WI38 (cell line): ENCODE results near the gene PLXNB2.
A peak's percentile ranks its signal among the peaks of the same experiment; 100 is the strongest.

Experiments
- H3K4me3 ChIP-seq: 2 replicates; pipeline ENCODE4 v1.5.1; 2011; ENCODE audit warnings: low read depth, mild to moderate bottlenecking, control low read depth, low read length
- TF ChIP-seq, protein P1 (sequence below): IDR thresholded peaks from 2 replicates; pipeline ENCODE4 v1.5.1; 2012; ENCODE audit warnings: low read depth, mild to moderate bottlenecking, control low read depth, low read length

The PLXNB2 gene

DNA sequence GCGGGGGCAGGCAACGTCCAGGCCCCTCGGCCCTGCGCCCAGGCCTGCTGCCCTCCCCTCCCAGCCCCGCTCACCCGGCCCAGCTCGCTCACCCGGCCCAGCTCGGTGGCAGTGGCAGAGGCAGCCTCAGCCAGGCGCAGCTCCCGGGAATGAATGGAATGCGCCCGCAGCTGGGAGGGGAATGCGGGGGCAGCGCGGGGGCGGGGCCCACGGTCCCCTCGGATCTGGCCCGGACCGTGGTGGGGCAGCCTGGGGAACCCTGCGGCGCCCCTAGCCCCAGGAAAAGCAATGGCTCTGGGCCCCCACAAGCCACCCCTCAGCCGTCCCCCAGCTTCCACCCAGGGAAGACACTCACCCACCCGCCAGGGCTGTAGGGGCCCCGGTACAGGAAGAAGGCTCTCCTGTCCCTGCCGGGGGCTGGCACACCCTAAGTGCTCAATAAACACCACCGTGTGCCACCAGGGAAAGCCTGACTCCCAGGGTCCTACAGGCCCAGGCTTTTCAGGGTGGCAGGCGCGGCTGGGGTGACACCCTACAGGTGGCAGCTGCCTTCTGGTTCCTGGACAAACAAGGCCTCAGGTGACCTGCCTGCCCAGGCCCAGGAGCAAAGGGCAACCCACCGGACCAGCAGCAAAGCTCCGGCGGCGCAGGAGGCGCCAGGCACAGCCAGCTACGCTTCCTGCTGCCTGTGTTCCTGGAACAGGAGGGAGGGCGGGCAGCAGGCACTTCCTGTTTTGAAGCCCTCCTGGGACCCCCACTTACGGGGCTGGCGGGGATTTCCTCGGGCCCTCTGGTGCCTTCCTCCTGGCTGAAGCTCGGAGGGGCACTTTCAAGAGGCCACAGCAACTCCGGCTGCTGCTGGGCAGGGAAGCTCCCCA lies 13.8 kb downstream of the PLXNB2 start:
- TF ChIP-seq, protein P1, sequence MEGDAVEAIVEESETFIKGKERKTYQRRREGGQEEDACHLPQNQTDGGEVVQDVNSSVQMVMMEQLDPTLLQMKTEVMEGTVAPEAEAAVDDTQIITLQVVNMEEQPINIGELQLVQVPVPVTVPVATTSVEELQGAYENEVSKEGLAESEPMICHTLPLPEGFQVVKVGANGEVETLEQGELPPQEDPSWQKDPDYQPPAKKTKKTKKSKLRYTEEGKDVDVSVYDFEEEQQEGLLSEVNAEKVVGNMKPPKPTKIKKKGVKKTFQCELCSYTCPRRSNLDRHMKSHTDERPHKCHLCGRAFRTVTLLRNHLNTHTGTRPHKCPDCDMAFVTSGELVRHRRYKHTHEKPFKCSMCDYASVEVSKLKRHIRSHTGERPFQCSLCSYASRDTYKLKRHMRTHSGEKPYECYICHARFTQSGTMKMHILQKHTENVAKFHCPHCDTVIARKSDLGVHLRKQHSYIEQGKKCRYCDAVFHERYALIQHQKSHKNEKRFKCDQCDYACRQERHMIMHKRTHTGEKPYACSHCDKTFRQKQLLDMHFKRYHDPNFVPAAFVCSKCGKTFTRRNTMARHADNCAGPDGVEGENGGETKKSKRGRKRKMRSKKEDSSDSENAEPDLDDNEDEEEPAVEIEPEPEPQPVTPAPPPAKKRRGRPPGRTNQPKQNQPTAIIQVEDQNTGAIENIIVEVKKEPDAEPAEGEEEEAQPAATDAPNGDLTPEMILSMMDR: no peak
- peak overlapping the region; percentile 44 for H3K4me3 ChIP-seq

- TF ChIP-seq, protein P1: no peak
- peak overlapping the region; percentile 44 for H3K4me3 ChIP-seq
Observed at GRCh38 chr22:50292643-50293440, 14.6 kb downstream of the PLXNB2 start.

DNA sequence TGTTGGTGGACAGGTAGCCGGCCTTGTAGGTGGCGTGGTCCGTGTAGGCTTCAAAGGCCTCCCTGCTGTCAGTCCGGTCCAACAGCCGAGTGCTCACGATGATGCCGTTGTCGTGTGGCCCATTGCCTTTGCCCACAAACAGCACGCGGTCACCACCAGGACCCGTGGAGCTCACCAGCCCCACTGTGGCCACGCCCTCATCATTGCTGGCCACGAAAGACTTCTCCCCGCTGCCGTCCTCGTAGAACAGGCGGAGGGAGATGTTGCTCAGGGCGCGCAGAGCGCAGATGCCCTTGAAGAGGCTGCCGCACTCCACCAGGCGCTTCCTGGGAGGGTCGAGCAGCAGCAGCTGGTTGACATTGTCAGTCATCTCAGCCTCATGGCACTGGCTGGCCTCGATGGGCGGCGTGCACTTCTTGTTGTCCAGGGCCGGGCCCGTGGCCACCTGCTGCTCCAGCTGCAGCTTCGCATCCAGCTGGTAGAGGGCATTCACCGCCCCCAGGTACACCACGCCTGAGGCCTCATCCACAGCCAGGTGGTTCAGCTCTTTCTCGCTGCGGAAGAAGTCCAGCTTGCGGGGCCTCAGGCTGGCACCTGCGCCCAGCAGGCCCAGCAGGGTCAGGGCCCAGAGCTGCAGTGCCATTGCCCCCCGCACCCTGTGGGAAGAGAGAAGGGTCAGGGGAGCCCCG lies 17.4 kb downstream of the PLXNB2 start:
- no peak overlapping the region for H3K4me3 ChIP-seq
- TF ChIP-seq, protein P1: no peak

DNA sequence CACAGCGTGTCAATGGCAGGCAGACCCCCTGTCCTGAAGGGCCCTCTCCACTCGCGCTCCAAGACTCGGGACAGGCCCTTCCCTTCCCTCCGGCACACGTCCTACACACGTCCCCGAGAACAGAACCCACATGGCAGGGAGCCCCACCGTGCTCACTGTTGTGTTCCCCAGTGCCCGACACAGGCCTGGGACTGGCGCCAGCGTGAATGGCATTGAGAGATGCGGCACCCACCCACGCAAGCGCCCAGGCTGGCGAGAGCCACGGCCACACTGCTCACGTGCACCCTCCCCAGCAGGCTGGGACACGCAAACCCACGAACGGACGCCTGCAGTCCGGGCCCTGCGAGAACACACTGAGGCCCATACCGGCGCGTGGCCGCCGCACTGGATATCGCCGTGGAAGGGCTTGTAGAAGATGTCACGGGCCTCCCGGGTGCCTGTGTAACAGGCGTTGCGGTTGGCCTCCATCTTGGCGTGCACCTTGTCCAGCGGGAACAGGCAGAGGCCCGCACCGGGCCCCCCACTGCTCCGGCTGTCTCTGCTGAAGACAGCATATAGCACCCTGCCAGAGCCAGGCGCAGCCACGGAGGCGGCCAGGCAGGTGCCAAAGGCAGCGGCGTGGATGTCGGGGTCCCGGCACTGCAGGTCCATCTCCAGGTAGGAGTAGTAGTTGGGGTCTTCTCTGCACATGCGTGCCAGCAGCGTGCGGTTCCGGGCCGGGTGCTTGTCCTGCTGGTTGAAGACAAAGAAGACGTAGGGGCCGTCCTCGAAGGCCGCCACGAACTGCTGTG lies 18.1 kb downstream of the PLXNB2 start:
- TF ChIP-seq, protein P1: no peak
- H3K4me3 ChIP-seq: no peak overlapping the region

DNA sequence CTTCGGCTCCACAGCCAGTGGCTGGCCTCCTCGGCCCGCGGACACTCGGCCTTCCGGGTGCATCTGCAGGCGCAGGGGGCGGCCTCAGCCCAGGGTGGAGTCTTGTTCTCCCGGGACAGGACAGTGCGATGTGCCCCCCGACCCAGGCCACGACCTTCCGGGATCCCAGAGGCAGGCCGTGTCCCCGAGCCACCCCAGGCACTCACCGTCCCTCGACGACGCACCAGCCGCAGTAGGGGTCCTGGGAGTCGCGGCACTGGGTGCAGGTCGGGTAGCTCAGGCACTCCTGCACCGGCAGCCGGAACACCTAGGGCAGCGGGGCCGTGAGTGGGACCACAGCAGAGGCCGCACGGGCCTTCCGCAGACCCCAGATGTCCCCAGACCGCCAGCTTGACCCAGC lies 19.7 kb downstream of the PLXNB2 start:
- no peak overlapping the region for H3K4me3 ChIP-seq
- TF ChIP-seq, protein P1: no peak

- H3K4me3 ChIP-seq: no peak overlapping the region
- TF ChIP-seq, protein P1: no peak
Observed at GRCh38 chr22:50286701-50287318, 20.6 kb downstream of the PLXNB2 start.
